ENCODE results near the gene PIGH. TPM values are rescaled to one million over a fixed set of nuclear protein-coding genes. Genes with fewer than 3 reads are reported as not detected.

Gene PIGH
- total RNA-seq, 1 donor from 2014 or later = 24.2 TPM

DNA sequence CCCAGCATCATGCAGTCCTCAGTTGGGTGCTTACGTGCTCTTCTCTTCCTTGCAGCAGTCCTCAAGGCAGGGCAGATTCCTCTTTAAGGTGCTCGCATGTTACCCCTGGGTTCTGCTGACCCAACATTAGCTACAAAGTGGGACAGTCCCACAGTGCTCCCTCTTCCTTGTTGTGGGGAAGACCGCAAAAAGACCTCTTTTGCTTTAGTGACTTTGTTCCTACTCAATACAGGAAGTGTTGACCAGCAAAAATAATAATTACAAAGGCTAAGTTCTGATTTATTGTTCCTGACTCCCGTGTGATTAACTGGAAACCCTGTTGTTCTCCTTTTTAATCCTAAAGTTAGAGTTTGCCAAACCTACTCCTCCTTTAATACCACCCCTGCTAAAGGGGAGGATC, 13.7 kb downstream of the PIGH start:
- no peaks in the 10 kb centered on the region for H3K9me3 ChIP-seq
- no peaks in the 10 kb centered on the region for H3K4me1 ChIP-seq
- intact Hi-C loops (cut with DNase I) = no loop called here
- H3K4me3 ChIP-seq = no peak overlapping the region
- H3K27ac ChIP-seq = no peak overlapping the region
- peaks cover 37% of the 10 kb centered on the region for H3K36me3 ChIP-seq
- no peaks in the 10 kb centered on the region for H3K27me3 ChIP-seq
- DNase-seq (no peak), ATAC-seq (peak; percentile 32)
- TF ChIP-seq, protein P1, sequence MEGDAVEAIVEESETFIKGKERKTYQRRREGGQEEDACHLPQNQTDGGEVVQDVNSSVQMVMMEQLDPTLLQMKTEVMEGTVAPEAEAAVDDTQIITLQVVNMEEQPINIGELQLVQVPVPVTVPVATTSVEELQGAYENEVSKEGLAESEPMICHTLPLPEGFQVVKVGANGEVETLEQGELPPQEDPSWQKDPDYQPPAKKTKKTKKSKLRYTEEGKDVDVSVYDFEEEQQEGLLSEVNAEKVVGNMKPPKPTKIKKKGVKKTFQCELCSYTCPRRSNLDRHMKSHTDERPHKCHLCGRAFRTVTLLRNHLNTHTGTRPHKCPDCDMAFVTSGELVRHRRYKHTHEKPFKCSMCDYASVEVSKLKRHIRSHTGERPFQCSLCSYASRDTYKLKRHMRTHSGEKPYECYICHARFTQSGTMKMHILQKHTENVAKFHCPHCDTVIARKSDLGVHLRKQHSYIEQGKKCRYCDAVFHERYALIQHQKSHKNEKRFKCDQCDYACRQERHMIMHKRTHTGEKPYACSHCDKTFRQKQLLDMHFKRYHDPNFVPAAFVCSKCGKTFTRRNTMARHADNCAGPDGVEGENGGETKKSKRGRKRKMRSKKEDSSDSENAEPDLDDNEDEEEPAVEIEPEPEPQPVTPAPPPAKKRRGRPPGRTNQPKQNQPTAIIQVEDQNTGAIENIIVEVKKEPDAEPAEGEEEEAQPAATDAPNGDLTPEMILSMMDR (IDR thresholded peaks at IDR 0.05) = no peak

DNA sequence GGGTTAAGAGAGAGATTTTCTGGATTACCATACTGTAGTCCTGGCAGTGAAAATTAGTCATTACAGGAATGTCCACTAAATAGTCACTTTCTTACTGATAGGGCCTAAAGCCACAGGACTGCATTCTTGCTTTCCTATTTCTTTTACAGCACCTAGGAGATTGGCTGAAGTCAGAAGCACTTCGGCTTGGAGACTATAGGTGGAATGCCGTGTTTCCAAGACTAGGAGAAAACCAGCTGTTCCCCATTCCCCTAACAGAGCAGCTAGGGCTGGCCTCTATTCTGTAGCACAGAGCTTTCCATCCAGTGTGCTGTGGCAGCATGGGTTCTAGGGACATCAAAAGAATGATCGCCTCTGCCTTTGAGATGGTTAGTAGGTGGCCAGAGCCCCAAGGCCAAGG, 15.1 kb downstream of the PIGH start:
- intact Hi-C loops (cut with DNase I) = no loop called here
- H3K36me3 ChIP-seq = peaks cover 24% of the 10 kb centered on the region
- no peaks in the 10 kb centered on the region for H3K27me3 ChIP-seq
- H3K4me3 ChIP-seq = no peak overlapping the region
- no peak overlapping the region for H3K27ac ChIP-seq
- H3K4me1 ChIP-seq = no peaks in the 10 kb centered on the region
- no peak for ATAC-seq
- no peak for DNase-seq
- TF ChIP-seq, protein P1 (IDR thresholded peaks at IDR 0.05) = no peak
- H3K9me3 ChIP-seq = no peaks in the 10 kb centered on the region

DNA sequence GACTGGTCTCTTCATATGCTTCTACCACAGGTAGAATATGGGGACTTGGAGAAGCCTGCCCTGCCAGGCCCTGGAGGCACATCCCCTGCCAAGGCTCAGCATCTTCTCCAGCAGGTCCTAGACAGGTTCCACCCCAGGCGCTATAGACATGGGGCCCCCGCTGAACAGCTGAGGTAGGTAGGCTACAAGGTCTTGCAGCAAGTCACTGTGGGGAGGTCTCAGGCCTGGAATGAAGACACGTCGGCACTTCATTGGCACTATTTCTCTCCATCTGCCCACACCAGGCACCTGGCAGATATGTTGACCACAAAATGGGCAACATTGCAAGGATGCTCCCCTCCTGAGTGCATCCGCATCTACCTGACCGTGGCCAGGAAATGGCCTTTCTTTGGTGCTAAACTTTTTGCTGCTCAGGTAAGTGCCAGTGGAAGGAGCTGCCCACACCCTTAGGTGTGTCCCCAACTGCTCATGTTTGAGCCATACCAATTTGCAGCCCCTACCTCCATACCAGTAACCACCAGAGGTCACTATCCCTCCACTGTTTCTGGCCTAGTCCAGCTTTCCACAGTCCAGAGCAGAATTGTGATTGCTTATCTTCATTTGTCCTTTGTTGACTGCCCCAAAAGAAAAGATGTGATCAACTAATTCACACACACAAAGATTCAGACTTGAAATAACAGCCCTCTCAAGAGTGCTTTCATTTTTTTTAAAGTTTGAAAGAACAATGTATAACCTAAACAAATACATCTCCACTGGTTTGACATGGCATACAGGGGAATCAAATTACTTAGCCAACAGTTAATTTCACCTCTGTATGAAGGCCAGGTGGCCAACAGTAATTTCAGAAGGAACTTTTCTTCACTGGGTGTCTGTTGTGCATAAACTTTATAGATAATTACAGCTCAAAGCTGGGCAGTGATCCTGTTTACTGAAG, 16.1 kb downstream of the PIGH start:
- DNase-seq (no peak), ATAC-seq (peak; percentile 86)
- TF ChIP-seq, protein P1 (IDR thresholded peaks at IDR 0.05) = peak; percentile 66
- H3K4me3 ChIP-seq = no peak overlapping the region
- H3K9me3 ChIP-seq = no peaks in the 10 kb centered on the region
- H3K36me3 ChIP-seq = peaks cover 14% of the 10 kb centered on the region
- intact Hi-C loops (cut with DNase I) = no loop called here
- no peak overlapping the region for H3K27ac ChIP-seq
- no peaks in the 10 kb centered on the region for H3K27me3 ChIP-seq
- no peaks in the 10 kb centered on the region for H3K4me1 ChIP-seq

DNA sequence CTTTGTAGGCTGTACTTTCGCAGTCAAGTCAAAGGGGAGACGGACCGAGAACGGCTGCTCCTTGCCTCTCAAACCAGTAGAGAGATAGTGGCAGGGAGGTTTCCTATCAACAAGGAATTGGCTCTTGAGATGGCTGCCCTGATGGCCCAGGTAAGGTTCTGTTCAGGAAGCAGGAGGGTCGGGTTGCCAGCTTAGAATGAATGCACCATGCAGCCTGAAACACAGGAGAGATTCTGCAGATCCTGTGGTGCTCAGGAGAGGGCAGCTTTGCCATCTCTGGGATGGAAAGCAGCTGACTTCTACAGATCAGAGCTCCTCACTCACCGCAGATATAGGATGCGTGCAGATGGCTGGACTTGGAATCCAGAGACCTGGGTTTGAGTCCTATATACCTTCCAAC, 18.0 kb downstream of the PIGH start:
- TF ChIP-seq, protein P1 (IDR thresholded peaks at IDR 0.05) = no peak
- H3K27ac ChIP-seq = no peak overlapping the region
- no peak overlapping the region for H3K4me3 ChIP-seq
- H3K9me3 ChIP-seq = no peaks in the 10 kb centered on the region
- DNase-seq = no peak
- ATAC-seq = no peak
- intact Hi-C loops (cut with DNase I) = no loop called here
- H3K36me3 ChIP-seq = no peaks in the 10 kb centered on the region
- no peaks in the 10 kb centered on the region for H3K27me3 ChIP-seq
- H3K4me1 ChIP-seq = no peaks in the 10 kb centered on the region

DNA sequence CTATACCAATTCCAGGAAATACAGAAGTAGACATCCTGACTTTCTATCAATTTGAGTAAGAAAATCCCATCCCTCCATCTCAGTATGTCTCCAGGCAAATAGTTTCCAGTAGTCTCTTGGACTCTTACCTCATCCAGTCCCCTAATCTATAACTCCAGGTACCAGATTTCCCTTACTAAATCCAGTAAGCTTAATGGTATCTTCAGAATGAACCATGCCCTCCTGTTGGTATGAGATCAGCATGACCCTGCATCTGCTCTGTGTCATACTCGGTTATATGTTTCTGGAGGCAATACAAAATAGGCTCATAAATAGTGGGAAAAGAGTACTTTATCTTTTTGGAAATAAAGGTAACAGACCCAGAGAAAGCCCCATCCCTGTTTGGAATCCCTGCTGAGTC, 18.4 kb downstream of the PIGH start:
- Histone ChIP-seq H3K36me3 (no peaks in the 10 kb centered on the region), H3K4me1 (no peaks in the 10 kb centered on the region), H3K4me3 (no peak overlapping the region), H3K27ac (no peak overlapping the region), H3K9me3 (no peaks in the 10 kb centered on the region), H3K27me3 (no peaks in the 10 kb centered on the region)
- no peak for DNase-seq
- TF ChIP-seq, protein P1 (IDR thresholded peaks at IDR 0.05) = no peak
- intact Hi-C loops (cut with DNase I) = no loop called here
- ATAC-seq = no peak
